BLaER1 (cell line): Measurements from ENCODE around the gene MTG1.

Experiments used
- H3K27ac ChIP-seq: shearing (Covaris generic); formaldehyde crosslinking; 2 replicates; pipeline ENCODE4 v1.8.1; 2022
- H3K27me3 ChIP-seq: shearing (Covaris generic); formaldehyde crosslinking; 2 replicates; pipeline ENCODE4 v1.8.1; 2022
- H3K36me3 ChIP-seq: shearing (Covaris generic); formaldehyde crosslinking; 2 replicates; pipeline ENCODE4 v1.8.1; 2022
- H3K4me1 ChIP-seq: shearing (Covaris generic); formaldehyde crosslinking; 2 replicates; pipeline ENCODE4 v1.8.1; 2022
- H3K4me2 ChIP-seq: shearing (Covaris generic); formaldehyde crosslinking; 2 replicates; pipeline ENCODE4 v1.8.1; 2022
- H3K4me3 ChIP-seq: shearing (Covaris generic); formaldehyde crosslinking; 2 replicates; pipeline ENCODE4 v1.8.1; 2022
- H3K9ac ChIP-seq: shearing (Covaris generic); formaldehyde crosslinking; 2 replicates; pipeline ENCODE4 v1.8.1; 2022
- H3K9me3 ChIP-seq: shearing (Covaris generic); formaldehyde crosslinking; 2 replicates; pipeline ENCODE4 v1.8.1; 2022
- H4K20me1 ChIP-seq: shearing (Covaris generic); formaldehyde crosslinking; 2 replicates; pipeline ENCODE4 v1.8.1; 2022
- Cebpa-rat ChIP-seq: shearing (Covaris generic); IDR thresholded peaks from 2 replicates; pipeline ENCODE4 v1.8.1; 2022

Gene MTG1

GRCh38 chr10:133358925-133359310 lies 35.0 kb upstream of the MTG1 start:
- H3K4me2 ChIP-seq: no peak overlapping the region
- H3K4me3 ChIP-seq: no peak overlapping the region
- H3K27me3 ChIP-seq: no peaks in the 10 kb centered on the region
- no peak overlapping the region for H3K27ac ChIP-seq
- no peaks in the 10 kb centered on the region for H3K9me3 ChIP-seq
- H3K36me3 ChIP-seq: peaks cover 33% of the 10 kb centered on the region
- H3K4me1 ChIP-seq: peaks cover 53% of the 10 kb centered on the region
- TF ChIP-seq Cebpa-rat: no peak
- H4K20me1 ChIP-seq: peaks cover 29% of the 10 kb centered on the region
- H3K9ac ChIP-seq: no peak overlapping the region

GRCh38 chr10:133359554-133359971 lies 34.4 kb upstream of the MTG1 start:
- H3K9me3 ChIP-seq: no peaks in the 10 kb centered on the region
- H3K4me2 ChIP-seq: no peak overlapping the region
- no peak overlapping the region for H3K9ac ChIP-seq
- H3K27ac ChIP-seq: no peak overlapping the region
- no peak overlapping the region for H3K4me3 ChIP-seq
- no peaks in the 10 kb centered on the region for H3K27me3 ChIP-seq
- H3K4me1 ChIP-seq: peaks cover 48% of the 10 kb centered on the region
- H4K20me1 ChIP-seq: peaks cover 23% of the 10 kb centered on the region
- TF ChIP-seq Cebpa-rat: no peak
- H3K36me3 ChIP-seq: peaks cover 33% of the 10 kb centered on the region

- peaks cover 33% of the 10 kb centered on the region for H3K36me3 ChIP-seq
- H3K9me3 ChIP-seq: no peaks in the 10 kb centered on the region
- H3K4me2 ChIP-seq: no peak overlapping the region
- peaks cover 17% of the 10 kb centered on the region for H4K20me1 ChIP-seq
- no peak overlapping the region for H3K9ac ChIP-seq
- TF ChIP-seq Cebpa-rat: no peak
- peaks cover 42% of the 10 kb centered on the region for H3K4me1 ChIP-seq
- H3K27me3 ChIP-seq: no peaks in the 10 kb centered on the region
- no peak overlapping the region for H3K4me3 ChIP-seq
- H3K27ac ChIP-seq: no peak overlapping the region
These were observed 33.9 kb upstream of the MTG1 start for GRCh38 chr10:133359972-133360610.

- H3K4me3 ChIP-seq: no peak overlapping the region
- peak overlapping the region; percentile 53; the same call in 1 of the 2 replicates for H3K27ac ChIP-seq
- TF ChIP-seq Cebpa-rat: no peak
- H3K9me3 ChIP-seq: no peaks in the 10 kb centered on the region
- H3K36me3 ChIP-seq: peaks cover 40% of the 10 kb centered on the region
- H3K4me2 ChIP-seq: peak overlapping the region; percentile 69
- H3K27me3 ChIP-seq: no peaks in the 10 kb centered on the region
- H3K4me1 ChIP-seq: peaks cover 31% of the 10 kb centered on the region
- H3K9ac ChIP-seq: no peak overlapping the region; the same call in 1 of the 2 replicates
- H4K20me1 ChIP-seq: peaks cover 6% of the 10 kb centered on the region
These were observed 32.7 kb upstream of the MTG1 start for GRCh38 chr10:133361227-133361626.

- peak overlapping the region; percentile 38; the same call in 1 of the 2 replicates for H3K9ac ChIP-seq
- no peak for TF ChIP-seq Cebpa-rat
- H3K4me1 ChIP-seq: peaks cover 24% of the 10 kb centered on the region
- H3K4me3 ChIP-seq: no peak overlapping the region
- peak overlapping the region; percentile 53; the same call in 1 of the 2 replicates for H3K27ac ChIP-seq
- H3K36me3 ChIP-seq: peaks cover 47% of the 10 kb centered on the region
- no peaks in the 10 kb centered on the region for H4K20me1 ChIP-seq
- H3K9me3 ChIP-seq: no peaks in the 10 kb centered on the region
- no peaks in the 10 kb centered on the region for H3K27me3 ChIP-seq
- peak overlapping the region; percentile 69 for H3K4me2 ChIP-seq
These were observed 32.0 kb upstream of the MTG1 start for GRCh38 chr10:133361773-133362441.

GRCh38 chr10:133362846-133363245 lies 31.1 kb upstream of the MTG1 start:
- Histone ChIP-seq H3K36me3 (peaks cover 52% of the 10 kb centered on the region), H3K4me2 (peak overlapping the region; percentile 69), H4K20me1 (no peaks in the 10 kb centered on the region), H3K9ac (peak overlapping the region; percentile 38; the same call in 1 of the 2 replicates), H3K27ac (no peak overlapping the region), H3K4me1 (peaks cover 24% of the 10 kb centered on the region), H3K4me3 (no peak overlapping the region), H3K27me3 (no peaks in the 10 kb centered on the region), H3K9me3 (no peaks in the 10 kb centered on the region)
- TF ChIP-seq Cebpa-rat: no peak

- no peak for TF ChIP-seq Cebpa-rat
- H3K4me2 ChIP-seq: no peak overlapping the region
- H3K9ac ChIP-seq: no peak overlapping the region
- H3K27ac ChIP-seq: no peak overlapping the region
- H3K4me1 ChIP-seq: peaks cover 24% of the 10 kb centered on the region
- 0 out of 2 replicates have a peak, but pooled peaks cover under 1% of the 10 kb centered on the region for H4K20me1 ChIP-seq
- no peaks in the 10 kb centered on the region for H3K9me3 ChIP-seq
- H3K27me3 ChIP-seq: no peaks in the 10 kb centered on the region
- peaks cover 72% of the 10 kb centered on the region for H3K36me3 ChIP-seq
- no peak overlapping the region for H3K4me3 ChIP-seq
These were observed 29.1 kb upstream of the MTG1 start for GRCh38 chr10:133364645-133365431.

GRCh38 chr10:133365461-133366129 lies 28.4 kb upstream of the MTG1 start:
- peaks cover 24% of the 10 kb centered on the region for H3K4me1 ChIP-seq
- H3K4me2 ChIP-seq: no peak overlapping the region
- H3K27me3 ChIP-seq: no peaks in the 10 kb centered on the region
- H3K9ac ChIP-seq: no peak overlapping the region
- no peak overlapping the region for H3K27ac ChIP-seq
- no peaks in the 10 kb centered on the region for H3K9me3 ChIP-seq
- peaks cover 80% of the 10 kb centered on the region for H3K36me3 ChIP-seq
- 0 out of 2 replicates have a peak, but pooled peaks cover 8% of the 10 kb centered on the region for H4K20me1 ChIP-seq
- H3K4me3 ChIP-seq: no peak overlapping the region
- no peak for TF ChIP-seq Cebpa-rat

GRCh38 chr10:133366130-133366478 lies 27.9 kb upstream of the MTG1 start:
- H3K9me3 ChIP-seq: no peaks in the 10 kb centered on the region
- no peak for TF ChIP-seq Cebpa-rat
- H3K27ac ChIP-seq: no peak overlapping the region
- H3K4me2 ChIP-seq: no peak overlapping the region
- H3K36me3 ChIP-seq: peaks cover 84% of the 10 kb centered on the region
- H3K9ac ChIP-seq: no peak overlapping the region
- no peaks in the 10 kb centered on the region for H3K27me3 ChIP-seq
- peaks cover 19% of the 10 kb centered on the region for H3K4me1 ChIP-seq
- no peak overlapping the region for H3K4me3 ChIP-seq
- peaks cover 12% of the 10 kb centered on the region; the same call in 1 of the 2 replicates for H4K20me1 ChIP-seq
